Stimulated activated CD8-positive, alpha-beta memory T cell treated with anti-CD3 and anti-CD28 coated beads, Interleukin-2, amount 100 ng/mL, for 48 hours (primary cell): ENCODE measurements around the gene IBSP.

Experiments
- DNase-seq, 2 donors: peaks; one replicate each; pipeline ENCODE4 v3.0.0-alpha.2; 2020; ENCODE audit warnings: low read depth in 2 of 2

The IBSP gene

DNA sequence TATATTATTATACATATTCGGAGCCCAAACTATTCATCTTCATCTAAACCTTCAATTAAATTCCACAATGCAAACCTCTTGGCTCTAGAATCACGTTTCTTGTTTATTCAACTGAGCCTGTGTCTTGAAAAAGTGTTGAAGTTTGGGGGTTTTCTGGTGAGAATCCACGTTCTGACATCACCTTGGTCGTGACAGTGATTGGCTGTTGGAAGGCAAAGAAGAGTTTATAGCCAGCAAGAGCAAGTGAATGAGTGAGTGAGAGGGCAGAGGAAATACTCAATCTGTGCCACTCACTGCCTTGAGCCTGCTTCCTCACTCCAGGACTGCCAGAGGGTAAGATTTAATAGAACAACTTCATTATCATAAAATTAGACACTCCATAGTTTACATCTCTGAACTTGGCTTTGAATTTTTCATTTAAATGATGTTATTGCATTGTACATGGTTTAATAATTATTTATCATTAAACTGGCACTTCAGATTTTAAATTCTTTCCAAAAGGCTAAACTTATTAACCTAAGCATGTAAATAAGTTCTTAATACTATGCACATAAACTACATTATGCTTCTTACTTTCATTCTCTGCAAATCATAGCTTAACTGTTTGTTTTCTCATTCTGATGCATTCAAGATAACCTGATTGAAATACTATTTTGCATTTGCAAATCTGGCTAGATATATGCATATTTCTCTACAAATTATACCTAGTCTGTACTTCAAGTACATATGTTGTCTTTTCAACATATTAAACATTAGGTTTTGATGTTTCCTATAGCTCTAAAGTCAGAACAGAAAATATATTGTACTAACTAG, at the start of gene IBSP:
TSS of gene IBSP (plus strand) at position 254 of the 813 bp plus-strand sequence. CDS start 2,808 bp downstream, outside the sequence.
- no peak for DNase-seq

DNA sequence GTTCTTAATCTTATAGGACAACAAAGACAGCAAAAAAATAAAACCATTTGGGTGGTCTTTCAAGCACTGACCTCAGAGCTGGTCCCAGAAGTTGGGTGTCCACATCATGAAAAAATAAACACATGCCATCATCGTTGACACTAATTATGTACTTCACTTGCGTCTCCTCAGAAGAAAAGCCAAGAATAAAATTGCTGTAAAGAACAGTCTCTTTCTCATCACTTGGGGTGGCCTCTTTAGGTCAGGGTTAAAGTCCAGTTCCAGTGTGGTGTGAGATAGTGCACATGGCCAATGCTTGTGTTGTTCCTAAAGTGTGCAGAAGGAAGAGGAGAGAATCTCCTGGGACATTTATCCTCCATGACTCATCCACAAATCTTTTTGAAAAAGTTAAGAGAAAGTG, 49.5 kb upstream of the IBSP start:
- no peak for DNase-seq

DNA sequence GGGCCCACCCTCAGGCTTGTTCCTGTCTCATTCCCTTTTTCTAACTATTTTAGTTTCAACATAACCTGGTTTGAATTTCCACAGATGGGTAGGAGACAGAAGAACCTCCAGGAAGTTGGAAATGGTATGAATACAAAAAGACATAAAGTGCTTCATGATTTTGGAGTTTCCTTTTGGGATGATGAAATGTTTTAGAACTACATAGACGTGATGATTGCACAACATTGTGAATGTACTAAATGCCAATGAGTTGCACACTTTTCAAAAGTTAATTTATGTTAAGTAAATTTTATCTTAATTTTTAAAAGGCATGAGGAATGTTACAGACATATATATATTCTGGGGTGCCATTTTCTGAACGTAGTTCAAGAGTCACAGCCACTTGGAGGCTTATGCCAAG, 41.1 kb upstream of the IBSP start:
- no peak for DNase-seq

DNA sequence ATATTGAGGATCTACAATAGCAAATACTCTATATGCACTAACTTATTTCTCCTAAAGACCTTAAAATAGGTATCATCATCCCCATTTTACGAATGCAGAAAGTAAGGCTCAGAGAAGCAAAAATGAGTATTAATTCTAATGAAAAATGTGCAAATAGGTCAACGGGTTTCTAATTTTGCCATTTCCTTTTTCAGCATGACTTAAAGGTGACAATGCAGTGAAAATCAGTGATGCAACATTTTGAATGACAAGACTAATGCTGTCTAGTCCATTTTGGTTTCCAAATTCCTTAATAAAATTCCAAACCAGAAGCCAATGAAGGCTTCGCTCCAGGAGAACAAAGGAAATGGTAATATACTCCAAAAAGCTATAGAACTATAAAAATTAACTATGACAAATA, 37.0 kb upstream of the IBSP start:
- no peak for DNase-seq

GRCh38 chr4:87781569-87781968, 17.8 kb upstream of the IBSP start:
- no peak for DNase-seq

- no peak for DNase-seq
These were observed 15.6 kb upstream of the IBSP start for GRCh38 chr4:87783781-87784180.

- DNase-seq: no peak
These were observed 13.4 kb upstream of the IBSP start for GRCh38 chr4:87785731-87786509.

DNA sequence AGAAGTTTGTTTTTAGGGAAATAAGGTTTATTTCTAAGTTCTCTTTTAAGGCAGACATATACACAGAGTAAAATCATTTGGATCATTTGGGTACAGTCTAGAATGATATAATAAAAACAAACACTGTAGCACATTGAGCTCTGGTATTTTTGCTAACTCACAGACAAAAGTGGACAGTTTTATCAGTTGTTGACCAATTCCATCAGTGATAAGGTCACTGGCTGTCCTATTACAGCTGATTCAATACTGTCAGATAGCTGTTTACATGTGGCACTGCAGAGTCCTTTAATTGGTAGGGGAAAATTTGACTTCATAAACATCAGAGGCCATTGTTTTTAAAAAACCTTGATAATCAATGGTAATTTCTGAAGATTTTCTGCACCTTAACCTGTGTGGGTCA, 3.5 kb downstream of the IBSP start:
- no peak for DNase-seq

DNA sequence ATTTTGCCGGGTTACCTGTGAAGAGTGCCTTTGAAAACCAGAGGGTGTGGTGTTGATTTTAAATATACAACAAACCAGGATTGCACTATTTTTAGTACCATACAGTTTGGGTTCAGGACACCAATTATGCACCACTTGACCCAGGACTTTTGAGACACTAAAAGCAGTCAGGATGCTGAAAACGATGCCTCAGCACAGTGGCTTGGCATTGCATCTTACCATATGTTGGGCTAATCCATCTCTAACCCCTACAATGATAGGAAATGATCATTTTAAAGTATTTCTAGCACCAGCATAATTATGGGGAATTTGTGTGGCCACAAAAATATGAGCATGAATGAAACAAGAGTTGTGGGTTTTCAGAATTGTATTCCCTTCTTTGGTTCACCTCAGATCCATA, 4.1 kb downstream of the IBSP start:
- DNase-seq: no peak

DNA sequence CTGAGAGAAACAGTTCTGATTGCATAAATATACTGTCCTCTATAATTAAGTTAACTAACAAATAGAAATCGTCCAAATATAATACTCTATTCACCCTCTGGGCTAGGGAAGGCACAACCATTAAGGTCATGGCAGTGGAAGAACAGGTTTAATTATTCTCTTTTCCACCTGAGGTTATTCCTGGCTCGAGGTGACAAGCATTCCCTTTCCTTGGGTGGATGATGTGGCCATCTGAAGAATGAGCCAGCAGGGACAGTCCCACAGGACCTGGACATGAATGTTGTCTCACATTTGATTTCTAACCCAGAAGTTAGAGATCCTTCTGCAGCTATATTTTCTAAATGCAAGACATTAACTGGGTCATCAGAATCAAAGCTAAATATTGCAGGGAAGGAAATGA, 5.5 kb downstream of the IBSP start:
- no peak for DNase-seq

- DNase-seq: no peak
These were observed 6.6 kb downstream of the IBSP start for GRCh38 chr4:87805971-87806370.

DNA sequence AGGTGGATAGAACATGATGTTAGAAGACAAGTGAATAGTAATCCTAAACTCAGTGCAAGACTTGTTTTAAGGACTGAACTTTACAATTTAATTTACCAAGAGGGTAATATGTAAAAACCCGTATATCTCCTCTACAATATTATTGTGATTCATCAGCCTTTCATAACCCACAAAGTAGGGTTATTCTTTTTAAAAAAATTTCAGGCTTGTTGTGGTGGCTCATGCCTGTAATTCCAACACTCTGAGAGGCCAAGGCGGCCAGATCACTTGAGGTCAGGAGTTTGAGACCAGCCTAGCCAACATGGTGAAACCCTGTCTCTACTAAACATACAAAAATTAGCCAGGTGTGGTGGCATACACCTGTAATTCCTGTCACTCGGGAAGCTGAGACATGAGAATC, 7.2 kb downstream of the IBSP start:
- DNase-seq: no peak

DNA sequence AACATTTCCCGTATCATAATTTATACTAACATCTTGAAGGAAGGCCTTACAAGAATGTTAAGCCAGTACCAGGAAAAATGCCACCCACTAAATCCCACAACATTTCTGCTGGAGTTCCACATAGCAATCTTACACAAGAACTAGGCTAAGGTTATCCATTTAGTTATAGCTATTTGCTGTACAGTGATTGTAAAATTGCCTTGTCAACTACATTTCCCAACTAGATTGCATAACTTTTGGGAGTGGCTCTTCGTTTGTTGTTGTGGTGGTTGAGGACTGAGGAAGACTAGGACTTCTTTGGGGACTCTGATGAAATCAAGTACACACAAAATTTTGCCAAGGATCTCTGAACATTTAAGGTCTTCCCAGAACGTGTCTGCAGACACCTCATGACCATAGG, 8.0 kb downstream of the IBSP start:
- DNase-seq: no peak

GRCh38 chr4:87811977-87812376, 12.6 kb downstream of the IBSP start:
- no peak for DNase-seq

- DNase-seq: no peak
These were observed 20.0 kb downstream of the IBSP start for GRCh38 chr4:87819281-87819919.

DNA sequence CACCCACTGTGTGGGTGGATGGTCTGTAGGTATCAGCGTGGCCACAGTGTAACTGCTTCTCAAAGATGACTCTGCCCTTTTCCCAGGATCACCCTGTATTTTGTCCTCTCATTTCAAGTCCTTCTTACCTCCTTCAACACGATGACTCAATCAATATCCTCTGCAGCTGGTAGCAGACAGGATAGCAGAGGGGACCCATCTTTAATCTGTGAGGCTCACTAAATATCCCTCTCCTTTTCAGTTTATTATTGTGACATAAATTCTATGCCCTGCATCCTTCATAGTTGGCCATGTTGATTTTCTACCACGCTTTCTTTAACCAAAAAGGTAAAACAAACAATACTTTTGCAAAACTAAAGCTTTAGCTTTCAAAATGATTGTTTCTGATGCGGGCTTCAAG, 23.8 kb downstream of the IBSP start:
- DNase-seq: no peak

GRCh38 chr4:87823724-87824123, 24.4 kb downstream of the IBSP start:
- DNase-seq: no peak

DNA sequence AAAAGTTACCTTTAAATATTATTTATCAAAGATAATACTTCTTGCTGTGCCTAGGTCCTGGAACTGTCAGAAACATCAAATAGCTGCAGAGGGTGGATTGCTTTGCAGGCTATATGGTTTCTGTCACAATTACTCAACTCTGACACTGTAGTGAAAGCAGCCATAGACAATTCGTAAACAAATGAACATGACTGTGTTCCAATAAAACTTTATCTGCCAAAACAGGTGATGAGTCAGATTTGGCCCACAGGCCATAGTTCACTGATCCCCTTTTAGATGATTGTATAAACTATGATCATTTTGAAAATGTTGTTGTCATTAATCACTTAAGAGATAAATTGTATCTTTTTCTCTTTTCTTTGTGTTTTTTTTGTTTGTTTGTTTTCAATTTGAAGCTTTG, 25.0 kb downstream of the IBSP start:
- DNase-seq: no peak

GRCh38 chr4:87832669-87833068, 33.3 kb downstream of the IBSP start, which contains the start of gene MEPE:
Gene MEPE, plus strand, starts transcription at chr4:87832969. Its CDS starts 1,746 bp downstream, at chr4:87834715.
- no peak for DNase-seq

GRCh38 chr4:87834401-87834800, 35.0 kb downstream of the IBSP start:
- DNase-seq: no peak

GRCh38 chr4:87835197-87835596, 35.8 kb downstream of the IBSP start:
- no peak for DNase-seq

- no peak for DNase-seq
These were observed 36.4 kb downstream of the IBSP start for GRCh38 chr4:87835743-87836142.

GRCh38 chr4:87838205-87838604, 38.9 kb downstream of the IBSP start:
- DNase-seq: no peak
